Inflammatory macrophage (primary cell): ENCODE data around the gene TENM3.

Experiments used
- DNase-seq, 2 donors: peaks; one replicate each; pipeline ENCODE4 v3.0.0-alpha.2; 2020 to 2022

The TENM3 gene

DNA sequence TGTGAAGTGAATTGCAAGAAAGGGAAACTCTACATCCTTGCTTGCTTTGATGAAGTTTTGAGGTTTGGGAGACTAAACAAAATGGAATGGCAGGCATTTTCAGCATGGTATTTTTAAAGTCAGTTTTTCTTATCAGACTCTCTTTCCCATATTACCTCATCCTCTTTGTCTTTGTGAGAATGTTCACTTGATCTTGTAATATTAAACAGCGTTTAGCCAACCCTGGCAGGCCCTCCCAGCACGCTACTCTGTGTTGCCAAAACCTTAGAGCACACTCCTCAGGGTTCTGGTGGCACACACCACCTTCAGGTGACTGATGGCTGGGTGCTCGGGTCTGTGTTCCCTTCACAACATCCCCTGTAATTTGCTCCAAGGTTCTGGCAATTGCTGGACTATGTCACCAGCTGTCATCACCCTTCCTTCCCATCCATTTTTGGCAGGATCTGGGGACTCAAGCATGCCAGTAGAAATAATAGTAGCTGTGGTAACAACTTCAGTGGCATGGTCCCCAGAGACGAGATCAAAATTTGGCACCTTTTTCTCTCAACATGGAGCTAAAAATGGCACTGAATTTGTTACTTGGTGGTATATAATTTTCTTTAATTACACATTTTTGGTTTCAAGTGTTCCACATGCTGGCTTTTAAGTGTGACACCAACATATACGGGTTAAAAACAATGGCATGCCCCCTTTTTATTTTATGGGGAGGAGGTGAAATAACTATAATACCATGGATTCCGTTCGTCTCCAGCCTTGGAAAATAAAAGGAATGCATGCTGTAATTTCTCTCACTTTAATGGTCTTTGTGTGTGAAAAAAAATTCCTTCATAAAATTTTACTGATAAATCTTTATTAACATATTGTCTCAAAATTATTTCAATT lies 400.8 kb downstream of the TENM3 start:
- DNase-seq, result no peak

DNA sequence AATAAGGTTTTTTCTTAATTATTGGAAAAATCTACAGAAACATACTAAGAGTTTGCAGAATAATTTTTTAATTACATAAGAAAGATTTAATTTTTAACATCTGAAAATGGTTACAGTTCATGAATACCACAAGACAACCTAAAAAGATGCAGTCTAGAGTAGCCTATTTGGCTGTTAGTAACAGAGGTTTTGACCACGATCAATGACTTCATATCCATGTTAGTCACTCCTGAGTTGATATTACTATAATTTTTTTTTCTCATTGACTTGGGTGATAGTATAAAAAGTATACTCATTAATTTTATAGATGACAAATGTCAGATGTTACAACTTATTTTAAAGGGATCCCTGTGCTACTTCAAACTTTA lies 401.5 kb downstream of the TENM3 start:
- no peak for DNase-seq

GRCh38 chr4:182645511-182645910 lies 402.3 kb downstream of the TENM3 start:
- no peak for DNase-seq

- no peak for DNase-seq
These were observed 404.6 kb downstream of the TENM3 start for GRCh38 chr4:182647646-182648300.

GRCh38 chr4:182648766-182649165 lies 405.6 kb downstream of the TENM3 start:
- DNase-seq, result no peak

DNA sequence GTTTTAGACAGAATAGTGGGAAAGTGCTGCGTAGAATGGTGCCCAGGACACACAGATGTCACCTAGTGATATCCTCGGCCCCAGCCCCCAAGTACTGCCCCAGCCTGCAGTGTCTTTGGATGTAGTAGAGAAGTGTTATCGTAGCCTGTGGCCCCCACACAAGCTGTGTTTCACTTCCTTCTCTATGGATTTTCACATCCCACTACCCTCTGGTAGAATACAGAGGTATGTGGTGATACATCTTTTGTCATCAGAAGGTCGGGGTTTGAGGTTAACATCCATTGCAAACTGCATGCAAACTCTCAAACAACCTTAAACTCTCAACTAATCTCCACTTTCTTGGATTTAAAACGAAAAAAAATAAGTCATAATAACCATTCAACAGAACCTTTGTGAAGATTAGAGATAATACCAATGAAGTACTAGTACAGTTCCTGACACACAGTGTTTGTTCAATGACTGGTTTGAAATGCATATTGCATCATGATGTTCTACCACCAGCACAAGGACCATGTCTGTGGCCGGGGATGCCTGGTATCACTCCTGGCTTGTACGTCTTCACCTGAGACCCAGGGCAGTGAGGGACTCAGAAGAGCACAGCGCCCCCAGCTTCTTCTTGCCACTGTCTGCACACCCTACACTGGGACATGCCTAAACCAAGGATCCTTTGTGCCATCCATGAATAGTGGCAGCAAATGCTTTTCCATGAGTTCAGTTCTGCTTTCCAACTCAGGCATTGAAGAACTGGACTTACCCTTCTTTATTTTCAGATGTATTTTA lies 406.7 kb downstream of the TENM3 start:
- DNase-seq, result no peak

DNA sequence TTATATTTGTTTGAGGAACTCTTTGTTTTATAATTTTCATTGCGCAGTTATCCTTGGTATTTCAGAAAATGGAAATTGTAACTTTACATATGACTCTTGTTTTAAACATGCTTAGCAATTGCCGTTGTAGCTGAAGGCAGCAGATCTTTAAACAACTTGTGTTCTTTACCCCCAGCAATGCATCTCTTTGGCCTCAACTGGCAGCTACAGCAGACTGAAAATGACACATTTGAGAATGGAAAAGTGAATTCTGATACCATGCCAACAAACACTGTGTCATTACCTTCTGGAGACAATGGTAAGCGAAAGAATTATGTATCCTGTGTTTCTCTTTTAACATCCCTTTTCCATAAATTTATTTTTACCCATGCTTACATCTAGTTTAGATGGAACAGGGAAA lies 410.4 kb downstream of the TENM3 start:
- no peak for DNase-seq

GRCh38 chr4:182655340-182655739 lies 412.1 kb downstream of the TENM3 start:
- DNase-seq, result no peak

GRCh38 chr4:182662551-182662950 lies 419.3 kb downstream of the TENM3 start:
- no peak for DNase-seq

- DNase-seq, result no peak
These were observed 428.0 kb downstream of the TENM3 start for GRCh38 chr4:182671231-182671630.

- DNase-seq, result no peak
These were observed 428.5 kb downstream of the TENM3 start for GRCh38 chr4:182671749-182672148.

DNA sequence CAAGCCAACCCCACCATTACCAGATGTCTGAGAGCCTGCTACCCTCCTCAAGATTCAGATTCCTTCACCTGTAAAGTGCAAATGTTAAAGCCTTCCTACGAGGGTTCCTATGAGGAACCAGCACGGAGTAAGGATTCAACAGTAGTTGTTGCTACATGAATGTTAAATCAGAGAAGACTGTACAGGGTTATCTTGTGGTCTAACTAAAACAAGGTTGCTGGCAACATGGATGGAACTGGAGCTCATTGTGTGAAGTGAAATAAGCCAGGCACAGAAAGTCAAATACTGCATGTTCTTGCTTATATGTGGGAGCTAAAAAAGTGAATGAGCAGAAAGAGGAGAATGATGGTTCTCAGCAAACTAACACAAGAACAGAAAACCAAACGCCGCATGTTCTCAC lies 435.4 kb downstream of the TENM3 start:
- no peak for DNase-seq

- no peak for DNase-seq
These were observed 436.3 kb downstream of the TENM3 start for GRCh38 chr4:182679533-182679932.

GRCh38 chr4:182680234-182680653 lies 437.0 kb downstream of the TENM3 start:
- DNase-seq, result no peak

DNA sequence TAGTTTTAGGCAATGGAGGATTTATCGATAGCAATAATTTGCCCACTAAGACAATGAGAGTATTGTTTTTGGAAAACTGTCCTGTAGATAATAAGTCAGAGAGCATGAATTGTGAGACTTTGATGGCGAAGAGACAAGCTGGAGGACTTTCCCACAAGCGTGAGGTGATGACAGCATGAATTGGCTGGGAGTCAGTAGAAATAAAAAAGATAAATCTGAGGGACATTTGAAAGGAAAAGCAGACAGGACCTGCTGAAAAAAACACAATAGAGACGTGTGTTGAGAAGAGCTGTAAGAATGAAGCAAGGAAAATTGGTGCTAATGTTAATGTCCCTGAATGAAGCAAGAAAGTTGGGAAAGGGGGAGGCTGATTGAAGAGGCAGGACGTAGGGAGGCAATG lies 440.5 kb downstream of the TENM3 start:
- no peak for DNase-seq

DNA sequence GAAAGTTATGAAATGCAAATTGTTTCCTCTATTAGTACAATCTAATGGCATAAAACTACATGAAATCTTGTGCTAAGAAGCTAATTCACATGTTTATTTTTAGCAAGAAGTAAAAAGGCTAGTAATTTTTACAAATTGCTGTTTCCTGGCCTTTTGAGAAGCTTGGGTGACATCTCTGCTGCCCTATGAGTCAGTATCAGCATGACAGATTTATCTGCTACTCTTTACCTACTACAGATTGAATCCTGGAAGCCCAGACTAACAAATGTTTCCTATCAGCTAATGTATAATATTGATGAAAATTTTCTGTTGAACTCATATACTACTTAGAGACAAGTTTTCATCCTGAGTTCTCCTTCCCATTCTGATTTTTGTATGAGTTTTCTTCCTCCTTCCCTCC lies 441.6 kb downstream of the TENM3 start:
- no peak for DNase-seq

GRCh38 chr4:182688081-182688480 lies 444.9 kb downstream of the TENM3 start:
- no peak for DNase-seq

DNA sequence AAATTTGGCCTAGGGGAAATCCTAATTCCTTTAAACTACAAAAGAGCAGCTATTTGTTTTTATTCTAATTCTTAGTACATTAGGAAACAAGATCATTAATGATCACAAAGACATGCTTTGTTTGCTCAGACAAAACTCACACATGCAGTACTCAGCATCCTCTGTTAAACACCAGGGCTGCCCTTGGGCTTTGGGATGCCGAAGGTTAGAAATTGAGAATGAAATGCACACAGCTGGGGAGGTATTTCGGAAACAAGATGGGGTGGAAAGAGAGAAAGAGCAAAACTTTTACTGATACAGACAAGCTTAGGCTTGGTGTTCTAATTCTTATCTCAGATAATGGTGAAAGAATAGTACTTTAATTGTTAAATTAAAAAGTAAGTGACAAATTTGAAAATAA lies 451.3 kb downstream of the TENM3 start:
- no peak for DNase-seq

DNA sequence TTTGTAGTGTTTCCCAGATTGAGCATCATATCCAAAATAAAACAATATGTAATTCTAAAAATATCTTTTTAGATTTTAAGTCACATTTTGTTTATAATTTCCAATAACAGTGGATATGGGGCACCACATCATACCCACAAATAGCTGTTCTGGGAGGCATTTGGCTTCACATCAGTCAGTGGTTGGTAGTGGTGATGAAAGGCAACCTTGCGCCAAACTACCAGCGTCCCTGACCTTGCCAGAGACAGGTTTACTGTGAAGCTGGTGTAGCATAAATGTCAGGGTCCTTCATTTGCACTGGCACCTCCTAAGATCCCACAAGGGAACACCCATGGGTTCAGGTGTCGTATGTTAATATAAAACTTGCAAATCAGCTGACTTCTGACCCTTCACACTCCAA lies 451.8 kb downstream of the TENM3 start:
- DNase-seq, result no peak

- DNase-seq, result no peak
These were observed 452.6 kb downstream of the TENM3 start for GRCh38 chr4:182695842-182696241.

DNA sequence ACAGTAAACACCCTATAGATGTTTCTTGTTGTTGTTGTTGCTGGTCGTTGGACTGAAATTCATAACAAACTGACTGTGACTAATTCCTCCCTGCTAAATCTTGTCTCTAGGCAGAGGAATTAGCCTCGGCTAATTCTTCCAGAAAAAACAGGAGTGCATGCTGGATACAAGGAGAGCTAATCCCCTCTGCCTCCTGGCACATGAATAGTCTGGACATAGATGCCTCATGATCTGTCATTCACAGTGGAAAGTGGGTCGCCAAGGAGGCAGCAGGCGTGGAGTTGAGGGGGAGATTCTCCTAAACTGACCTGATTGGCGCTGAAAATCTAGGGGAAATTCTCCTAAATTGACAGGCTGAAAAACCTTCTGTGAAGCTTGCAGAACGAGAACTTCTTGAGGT lies 453.9 kb downstream of the TENM3 start:
- no peak for DNase-seq

DNA sequence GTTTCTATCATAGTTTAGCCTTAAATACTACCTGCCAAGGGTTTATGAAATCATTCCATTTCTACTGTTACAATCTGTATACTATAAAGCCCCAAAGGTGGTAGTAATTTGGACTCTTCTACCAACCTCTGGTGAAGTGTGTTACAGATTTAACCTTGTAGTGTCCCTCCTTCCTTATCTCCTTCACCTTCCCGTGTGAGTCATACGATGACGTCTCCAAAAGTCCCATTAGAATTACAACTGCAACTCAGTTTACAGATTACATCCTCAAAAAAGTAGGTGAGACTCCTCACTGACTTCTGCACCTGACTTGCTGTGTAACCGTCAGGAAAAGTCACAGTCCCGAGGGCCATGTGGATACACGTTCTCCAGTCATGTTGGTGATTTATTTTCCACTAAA lies 455.0 kb downstream of the TENM3 start:
- DNase-seq, result no peak

- no peak for DNase-seq
These were observed 456.0 kb downstream of the TENM3 start for GRCh38 chr4:182699201-182699600.

DNA sequence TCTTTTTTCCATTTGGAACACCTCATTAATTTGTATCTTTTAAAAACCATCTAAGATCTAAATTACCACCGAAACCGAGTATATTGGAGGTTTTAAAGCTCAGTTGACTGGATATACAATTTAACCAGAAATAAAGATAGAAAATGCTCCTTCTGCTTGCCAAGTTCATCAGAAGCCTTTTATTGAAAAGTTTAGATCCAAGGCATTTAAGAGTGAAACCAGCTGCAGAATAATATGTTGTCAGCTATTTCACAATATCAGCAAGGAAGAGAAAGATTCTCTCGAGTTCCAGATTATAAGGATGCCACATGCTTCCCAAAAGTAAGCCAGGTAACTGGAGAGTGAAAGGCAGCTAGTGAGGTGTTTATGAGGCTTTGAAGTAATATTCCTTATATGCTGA lies 456.6 kb downstream of the TENM3 start:
- no peak for DNase-seq
